Measurements from ENCODE around the gene HMGCS2. TPM values are rescaled to one million over a fixed set of nuclear protein-coding genes. Genes with fewer than 3 reads are reported as not detected.
"Not testable (repeated sequence)": the region's sequence is repeated elsewhere in the genome, so short reads cannot be mapped to it uniquely, and the experiment has no call there.

Gene HMGCS2
- total and polyA plus RNA-seq, 4 donors, result 297 to 944 (median 841) TPM

DNA sequence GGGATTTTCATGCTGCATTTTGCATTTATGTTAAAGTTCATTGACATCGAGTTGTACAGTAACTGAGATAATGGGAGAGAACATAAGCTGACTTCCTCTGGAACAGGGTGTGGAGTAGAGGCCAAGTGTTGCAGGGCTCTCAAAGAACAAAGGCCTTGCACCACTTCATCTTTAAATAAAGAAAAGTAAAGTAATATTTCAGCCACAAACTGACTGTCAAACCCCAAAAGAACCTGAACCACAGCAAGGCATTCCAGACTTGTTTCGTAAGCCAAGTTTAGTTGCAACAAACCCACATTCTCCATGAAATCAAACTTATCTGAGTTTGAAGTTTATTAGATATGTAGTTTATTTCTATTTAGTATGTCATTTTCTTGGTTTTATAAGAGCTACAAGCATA, 19.1 kb upstream of the HMGCS2 start:
- no peak for TF ChIP-seq JUND (IDR thresholded peaks at IDR 0.05)
- TF ChIP-seq HNF4A (conservative IDR thresholded peaks at IDR 0.05), result no peak
- TF ChIP-seq FOXA2 (IDR thresholded peaks at IDR 0.05), result no peak
- TF ChIP-seq, protein P1, sequence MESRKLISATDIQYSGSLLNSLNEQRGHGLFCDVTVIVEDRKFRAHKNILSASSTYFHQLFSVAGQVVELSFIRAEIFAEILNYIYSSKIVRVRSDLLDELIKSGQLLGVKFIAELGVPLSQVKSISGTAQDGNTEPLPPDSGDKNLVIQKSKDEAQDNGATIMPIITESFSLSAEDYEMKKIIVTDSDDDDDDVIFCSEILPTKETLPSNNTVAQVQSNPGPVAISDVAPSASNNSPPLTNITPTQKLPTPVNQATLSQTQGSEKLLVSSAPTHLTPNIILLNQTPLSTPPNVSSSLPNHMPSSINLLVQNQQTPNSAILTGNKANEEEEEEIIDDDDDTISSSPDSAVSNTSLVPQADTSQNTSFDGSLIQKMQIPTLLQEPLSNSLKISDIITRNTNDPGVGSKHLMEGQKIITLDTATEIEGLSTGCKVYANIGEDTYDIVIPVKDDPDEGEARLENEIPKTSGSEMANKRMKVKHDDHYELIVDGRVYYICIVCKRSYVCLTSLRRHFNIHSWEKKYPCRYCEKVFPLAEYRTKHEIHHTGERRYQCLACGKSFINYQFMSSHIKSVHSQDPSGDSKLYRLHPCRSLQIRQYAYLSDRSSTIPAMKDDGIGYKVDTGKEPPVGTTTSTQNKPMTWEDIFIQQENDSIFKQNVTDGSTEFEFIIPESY (IDR thresholded peaks at IDR 0.05), result no peak
- no peak for TF ChIP-seq YY1 (IDR thresholded peaks at IDR 0.05)
- TF ChIP-seq, protein P2, sequence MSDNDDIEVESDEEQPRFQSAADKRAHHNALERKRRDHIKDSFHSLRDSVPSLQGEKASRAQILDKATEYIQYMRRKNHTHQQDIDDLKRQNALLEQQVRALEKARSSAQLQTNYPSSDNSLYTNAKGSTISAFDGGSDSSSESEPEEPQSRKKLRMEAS (IDR thresholded peaks at IDR 0.05), result no peak
- no peak for TF ChIP-seq HNF4G (IDR thresholded peaks at IDR 0.05)
- TF ChIP-seq SP1 (IDR thresholded peaks at IDR 0.05), result no peak
- no peak for TF ChIP-seq TAF1 (conservative IDR thresholded peaks at IDR 0.05)
- TF ChIP-seq, protein P3, sequence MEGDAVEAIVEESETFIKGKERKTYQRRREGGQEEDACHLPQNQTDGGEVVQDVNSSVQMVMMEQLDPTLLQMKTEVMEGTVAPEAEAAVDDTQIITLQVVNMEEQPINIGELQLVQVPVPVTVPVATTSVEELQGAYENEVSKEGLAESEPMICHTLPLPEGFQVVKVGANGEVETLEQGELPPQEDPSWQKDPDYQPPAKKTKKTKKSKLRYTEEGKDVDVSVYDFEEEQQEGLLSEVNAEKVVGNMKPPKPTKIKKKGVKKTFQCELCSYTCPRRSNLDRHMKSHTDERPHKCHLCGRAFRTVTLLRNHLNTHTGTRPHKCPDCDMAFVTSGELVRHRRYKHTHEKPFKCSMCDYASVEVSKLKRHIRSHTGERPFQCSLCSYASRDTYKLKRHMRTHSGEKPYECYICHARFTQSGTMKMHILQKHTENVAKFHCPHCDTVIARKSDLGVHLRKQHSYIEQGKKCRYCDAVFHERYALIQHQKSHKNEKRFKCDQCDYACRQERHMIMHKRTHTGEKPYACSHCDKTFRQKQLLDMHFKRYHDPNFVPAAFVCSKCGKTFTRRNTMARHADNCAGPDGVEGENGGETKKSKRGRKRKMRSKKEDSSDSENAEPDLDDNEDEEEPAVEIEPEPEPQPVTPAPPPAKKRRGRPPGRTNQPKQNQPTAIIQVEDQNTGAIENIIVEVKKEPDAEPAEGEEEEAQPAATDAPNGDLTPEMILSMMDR (IDR thresholded peaks at IDR 0.05; ENCODE audit: low read depth, low read length, missing input control), result no peak
- TF ChIP-seq RAD21 (IDR thresholded peaks at IDR 0.05), result no peak
- TF ChIP-seq NR2F2 (IDR thresholded peaks at IDR 0.05), result no peak
- no peak for TF ChIP-seq GABPA (IDR thresholded peaks at IDR 0.05 in 1 of 2, conservative IDR thresholded peaks at IDR 0.05 in 1 of 2)
- TF ChIP-seq, protein P4, sequence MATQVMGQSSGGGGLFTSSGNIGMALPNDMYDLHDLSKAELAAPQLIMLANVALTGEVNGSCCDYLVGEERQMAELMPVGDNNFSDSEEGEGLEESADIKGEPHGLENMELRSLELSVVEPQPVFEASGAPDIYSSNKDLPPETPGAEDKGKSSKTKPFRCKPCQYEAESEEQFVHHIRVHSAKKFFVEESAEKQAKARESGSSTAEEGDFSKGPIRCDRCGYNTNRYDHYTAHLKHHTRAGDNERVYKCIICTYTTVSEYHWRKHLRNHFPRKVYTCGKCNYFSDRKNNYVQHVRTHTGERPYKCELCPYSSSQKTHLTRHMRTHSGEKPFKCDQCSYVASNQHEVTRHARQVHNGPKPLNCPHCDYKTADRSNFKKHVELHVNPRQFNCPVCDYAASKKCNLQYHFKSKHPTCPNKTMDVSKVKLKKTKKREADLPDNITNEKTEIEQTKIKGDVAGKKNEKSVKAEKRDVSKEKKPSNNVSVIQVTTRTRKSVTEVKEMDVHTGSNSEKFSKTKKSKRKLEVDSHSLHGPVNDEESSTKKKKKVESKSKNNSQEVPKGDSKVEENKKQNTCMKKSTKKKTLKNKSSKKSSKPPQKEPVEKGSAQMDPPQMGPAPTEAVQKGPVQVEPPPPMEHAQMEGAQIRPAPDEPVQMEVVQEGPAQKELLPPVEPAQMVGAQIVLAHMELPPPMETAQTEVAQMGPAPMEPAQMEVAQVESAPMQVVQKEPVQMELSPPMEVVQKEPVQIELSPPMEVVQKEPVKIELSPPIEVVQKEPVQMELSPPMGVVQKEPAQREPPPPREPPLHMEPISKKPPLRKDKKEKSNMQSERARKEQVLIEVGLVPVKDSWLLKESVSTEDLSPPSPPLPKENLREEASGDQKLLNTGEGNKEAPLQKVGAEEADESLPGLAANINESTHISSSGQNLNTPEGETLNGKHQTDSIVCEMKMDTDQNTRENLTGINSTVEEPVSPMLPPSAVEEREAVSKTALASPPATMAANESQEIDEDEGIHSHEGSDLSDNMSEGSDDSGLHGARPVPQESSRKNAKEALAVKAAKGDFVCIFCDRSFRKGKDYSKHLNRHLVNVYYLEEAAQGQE (IDR thresholded peaks at IDR 0.05), result no peak
- H3K27ac ChIP-seq (ENCODE audit: low read depth in 1 of 2, low read length in 2 of 2), result no peak overlapping the region
- 26% methylated on average over 2 of the region's 2 CpGs for WGBS
- no peaks in the 10 kb centered on the region for H3K27me3 ChIP-seq (ENCODE audit: control insufficient read depth in 4 of 4, insufficient read depth in 4 of 4, low read length in 3 of 4)
- H3K36me3 ChIP-seq (ENCODE audit: control insufficient read depth in 4 of 4, insufficient read depth in 3 of 4, low read depth in 1 of 4, low read length in 3 of 4), result no peaks in the 10 kb centered on the region
- peaks cover 13 to 59% (median 56%) of the 10 kb centered on the region in 4 donors for H3K4me1 ChIP-seq (ENCODE audit: control insufficient read depth in 4 of 4, insufficient read depth in 4 of 4, low read length in 3 of 4)
- H3K4me3 ChIP-seq (ENCODE audit: low read depth in 1 of 3, low read length in 3 of 3), result no peak overlapping the region
- H3K9ac ChIP-seq (ENCODE audit: low read depth in 1 of 2, low read length in 2 of 2), result no peak overlapping the region
- DNase-seq (ENCODE audit: low spot score), result no peak
- no peaks in the 10 kb centered on the region for H3K9me3 ChIP-seq (ENCODE audit: control insufficient read depth in 4 of 4, low read length in 3 of 4)

DNA sequence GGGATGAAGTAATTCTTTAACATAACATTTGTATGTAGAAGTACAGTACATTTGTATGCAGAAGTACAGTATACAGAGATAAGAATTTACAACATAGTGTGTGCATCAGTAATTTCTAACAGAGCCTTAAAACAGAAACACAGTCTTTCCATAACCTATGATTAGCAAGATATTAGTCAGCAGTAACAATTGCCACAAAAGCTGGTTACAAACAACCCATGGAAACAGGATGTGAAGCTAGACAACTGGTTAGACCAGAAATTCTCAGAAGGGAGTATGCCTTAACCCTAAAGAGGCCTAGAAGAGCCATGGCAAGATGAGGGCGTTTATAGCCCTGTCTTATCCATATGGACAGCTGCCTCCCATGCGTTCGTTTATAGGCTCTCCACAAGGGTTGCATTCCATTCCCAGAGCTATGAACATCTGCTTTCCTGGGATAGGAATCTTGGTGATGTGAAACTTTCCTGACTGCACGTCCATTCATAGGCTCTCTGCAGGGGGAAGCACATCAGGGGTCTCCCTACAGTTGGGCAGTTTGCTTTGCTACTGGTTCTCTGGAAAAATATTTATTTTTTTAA, 17.9 kb upstream of the HMGCS2 start:
- H3K4me3 ChIP-seq (ENCODE audit: low read depth in 1 of 3, low read length in 3 of 3); H3K27ac ChIP-seq (ENCODE audit: low read depth in 1 of 2, low read length in 2 of 2); H3K36me3 ChIP-seq (ENCODE audit: control insufficient read depth in 4 of 4, insufficient read depth in 3 of 4, low read depth in 1 of 4, low read length in 3 of 4); H3K27me3 ChIP-seq (ENCODE audit: control insufficient read depth in 4 of 4, insufficient read depth in 4 of 4, low read length in 3 of 4); H3K9ac ChIP-seq (ENCODE audit: low read depth in 1 of 2, low read length in 2 of 2); DNase-seq (ENCODE audit: low spot score); H3K9me3 ChIP-seq (ENCODE audit: control insufficient read depth in 4 of 4, low read length in 3 of 4): not testable (repeated sequence)
- WGBS, result 82% methylated on average over 4 of the region's 4 CpGs
- peaks cover 13 to 71% (median 64%) of the 10 kb centered on the region in 4 donors for H3K4me1 ChIP-seq (ENCODE audit: control insufficient read depth in 4 of 4, insufficient read depth in 4 of 4, low read length in 3 of 4)
